K562 (cell line): ENCODE data around the gene RAB31. TPM values are rescaled to one million over a fixed set of nuclear protein-coding genes. Genes with fewer than 3 reads are reported as not detected.
A peak's percentile ranks its signal among the peaks of the same experiment; 100 is the strongest.

Experiments
- C11orf30 ChIP-seq: fragments of 450-650 bp; IDR thresholded peaks from 2 replicates; pipeline ENCODE4 v1.6.1; 2016; ENCODE audit warnings: low read depth, mild to moderate bottlenecking
- COPS2 ChIP-seq: fragments of 450-650 bp; conservative IDR thresholded peaks from 2 replicates; pipeline ENCODE4 v1.6.1; 2016; ENCODE audit warnings: mild to moderate bottlenecking, moderate library complexity
- ELF4 ChIP-seq: fragments of 450-650 bp; formaldehyde crosslinking; IDR thresholded peaks from 2 replicates; pipeline ENCODE4 v1.4.0; 2022; ENCODE audit warnings: missing genetic modification characterization
- HDAC3 ChIP-seq: fragments of 450-650 bp; IDR thresholded peaks from 2 replicates; pipeline ENCODE4 v1.6.1; 2018; ENCODE audit warnings: borderline replicate concordance, mild to moderate bottlenecking, moderate library complexity; ENCODE audit not compliant: partially characterized antibody
- HOXB6 ChIP-seq: fragments of 250-450 bp; sonication (Bioruptor Pico); IDR thresholded peaks from 2 replicates; pipeline ENCODE4 v1.5.1; 2022; ENCODE audit warnings: mild to moderate bottlenecking, borderline replicate concordance
- MCM2 ChIP-seq: fragments of 450-650 bp; IDR thresholded peaks from 2 replicates; pipeline ENCODE4 v1.6.1; 2017; ENCODE audit warnings: low read depth, mild to moderate bottlenecking
- MYNN ChIP-seq, 2 experiments: sonication (generic); formaldehyde crosslinking in 1 of 2; IDR thresholded peaks; 2 replicates each; pipeline versions ENCODE4 v1.5.0 to v1.6.1; 2016 to 2020; ENCODE audit warnings: antibody characterized with exemption in 1 of 2, missing genetic modification reagents in 1 of 2
- NFE2L1 ChIP-seq: fragments of 450-650 bp; IDR thresholded peaks from 2 replicates; pipeline ENCODE4 v1.6.1; 2016; ENCODE audit warnings: missing genetic modification characterization, low read depth, mild to moderate bottlenecking, missing compliant biosample characterization, moderate library complexity, borderline replicate concordance
- PCBP1 ChIP-seq: fragments of 200-400 bp; formaldehyde crosslinking; IDR thresholded peaks from 2 replicates; pipeline ENCODE4 v1.6.1; 2018; ENCODE audit warnings: mild to moderate bottlenecking, low read depth, low read length; ENCODE audit not compliant: poor library complexity, severe bottlenecking
- PHF8 ChIP-seq: fragments of 200-600 bp; sonication (generic); IDR thresholded peaks from 2 replicates; pipeline ENCODE4 v1.6.1; 2012; ENCODE audit warnings: mixed run types, mild to moderate bottlenecking, inconsistent platforms, low read length, moderate library complexity, borderline replicate concordance
- TAF9B ChIP-seq: fragments of 450-650 bp; IDR thresholded peaks from 2 replicates; pipeline ENCODE4 v1.6.1; 2018; ENCODE audit warnings: mild to moderate bottlenecking; ENCODE audit not compliant: partially characterized antibody
- TRIM28 ChIP-seq: fragments of 450-650 bp; IDR thresholded peaks from 2 replicates; pipeline ENCODE4 v1.6.1; 2017
- ZFP30 ChIP-seq: fragments of 250-450 bp; sonication (Bioruptor Pico); IDR thresholded peaks from 2 replicates; pipeline ENCODE4 v1.8.0; 2022; ENCODE audit warnings: moderate library complexity, mild to moderate bottlenecking, inconsistent platforms, borderline replicate concordance
- ZNF217 ChIP-seq: sonication (generic); formaldehyde crosslinking; IDR thresholded peaks from 2 replicates; pipeline ENCODE4 v1.8.0; 2022; ENCODE audit warnings: mild to moderate bottlenecking, missing genetic modification reagents
- ZNF316 ChIP-seq: fragments of 450-650 bp; IDR thresholded peaks from 2 replicates; pipeline ENCODE4 v1.6.1; 2016
- ZNF444 ChIP-seq: fragments of 250-450 bp; sonication (Bioruptor Pico); IDR thresholded peaks from 2 replicates; pipeline ENCODE4 v1.4.0; 2020; ENCODE audit warnings: mild to moderate bottlenecking, moderate library complexity
- ZNF445 ChIP-seq: fragments of 250-450 bp; sonication (Bioruptor Pico); IDR thresholded peaks from 2 replicates; pipeline ENCODE4 v1.4.0; 2020; ENCODE audit warnings: low read depth, mild to moderate bottlenecking, moderate library complexity
- polyA plus RNA-seq, 8 experiments: library from polyadenylated mRNA; depleted of rRNA in 4 of 8; stranded (reverse) in 5 of 8; unstranded in 3 of 8; fragments of >200 nt; fragmentation: Nextera tagmentation in 2 of 8; fragmentation: Illumina TruSeq in 1 of 8; extraction: Ambion mirVana in 2 of 8; extraction: Trizol in 1 of 8; gene quantifications; 2 replicates each; pipeline versions ENCODE4 v1.2.1 to v1.2.3, GENCODE V29; 2011 to 2014; ENCODE audit warnings: inconsistent platforms in 1 of 8, missing spikeins in 1 of 8
- total RNA-seq, 7 experiments: library from RNA; depleted of rRNA in 6 of 7; stranded (reverse); fragments of >200 nt in 6 of 7; fragmentation: Illumina TruSeq in 2 of 7; extraction: Trizol in 2 of 7; gene quantifications; 2 replicates each; pipeline versions ENCODE4 v1.2.1 to v1.2.3, GENCODE V29; 2011 to 2021; ENCODE audit warnings: low replicate concordance in 1 of 7
- TF ChIP-seq, protein P1 (sequence below): fragments of 250-450 bp; sonication (Bioruptor Pico); IDR thresholded peaks from 2 replicates; pipeline ENCODE4 v1.4.0; 2020; ENCODE audit warnings: mild to moderate bottlenecking, moderate library complexity, borderline replicate concordance
- TF ChIP-seq, protein P2 (sequence below): fragments of 250-450 bp; sonication (Bioruptor Pico); IDR thresholded peaks from 2 replicates; pipeline ENCODE4 v1.8.0; 2022; ENCODE audit warnings: moderate library complexity, mild to moderate bottlenecking, inconsistent platforms

Gene RAB31
- total and polyA plus RNA-seq, 9 of the 15 experiments (the other 6 are each of a cell fraction or from before 2014, with no cell fraction given) = 20.7 to 70.4 (median 41.3) TPM

DNA sequence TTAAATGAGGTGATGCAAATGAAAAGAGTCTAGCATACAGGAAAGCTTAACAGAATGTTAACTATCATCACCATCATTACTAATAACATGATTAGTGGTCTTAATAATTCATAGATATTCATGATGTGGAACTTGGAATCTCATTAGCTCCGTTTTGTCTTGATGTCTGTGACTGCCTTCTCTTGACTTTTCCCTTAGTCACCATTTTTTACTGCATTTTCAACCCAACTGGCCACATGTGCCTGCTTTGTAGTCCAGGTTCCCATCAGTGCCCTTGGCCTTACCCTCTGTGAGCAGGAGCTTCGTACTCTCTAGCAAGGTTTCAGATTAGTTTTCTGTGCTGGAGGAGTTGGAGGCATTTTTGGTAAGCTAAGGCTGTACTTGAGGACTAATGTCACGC is 47.0 kb downstream of the RAB31 start (continued):
- TF ChIP-seq PHF8 (no peak), ZNF445 (CRISPR knock-in tag) (no peak), ZFP30 (no peak), TRIM28 (no peak), HOXB6 (no peak), ZNF316 (peak; percentile 59), COPS2 (no peak), MYNN (IDR thresholded peaks at IDR 0.05) (no peak), MYNN (CRISPR knock-in tag; IDR thresholded peaks at IDR 0.05) (no peak), TAF9B (no peak), MCM2 (no peak), ZNF444 (CRISPR knock-in tag) (no peak), C11orf30 (peak; percentile 61; the same call in 1 of the 2 replicates), NFE2L1 (tag) (no peak), ZNF217 (CRISPR knock-in tag) (no peak), ELF4 (CRISPR knock-in tag) (no peak), PCBP1 (no peak), HDAC3 (no peak)
- TF ChIP-seq, protein P1, sequence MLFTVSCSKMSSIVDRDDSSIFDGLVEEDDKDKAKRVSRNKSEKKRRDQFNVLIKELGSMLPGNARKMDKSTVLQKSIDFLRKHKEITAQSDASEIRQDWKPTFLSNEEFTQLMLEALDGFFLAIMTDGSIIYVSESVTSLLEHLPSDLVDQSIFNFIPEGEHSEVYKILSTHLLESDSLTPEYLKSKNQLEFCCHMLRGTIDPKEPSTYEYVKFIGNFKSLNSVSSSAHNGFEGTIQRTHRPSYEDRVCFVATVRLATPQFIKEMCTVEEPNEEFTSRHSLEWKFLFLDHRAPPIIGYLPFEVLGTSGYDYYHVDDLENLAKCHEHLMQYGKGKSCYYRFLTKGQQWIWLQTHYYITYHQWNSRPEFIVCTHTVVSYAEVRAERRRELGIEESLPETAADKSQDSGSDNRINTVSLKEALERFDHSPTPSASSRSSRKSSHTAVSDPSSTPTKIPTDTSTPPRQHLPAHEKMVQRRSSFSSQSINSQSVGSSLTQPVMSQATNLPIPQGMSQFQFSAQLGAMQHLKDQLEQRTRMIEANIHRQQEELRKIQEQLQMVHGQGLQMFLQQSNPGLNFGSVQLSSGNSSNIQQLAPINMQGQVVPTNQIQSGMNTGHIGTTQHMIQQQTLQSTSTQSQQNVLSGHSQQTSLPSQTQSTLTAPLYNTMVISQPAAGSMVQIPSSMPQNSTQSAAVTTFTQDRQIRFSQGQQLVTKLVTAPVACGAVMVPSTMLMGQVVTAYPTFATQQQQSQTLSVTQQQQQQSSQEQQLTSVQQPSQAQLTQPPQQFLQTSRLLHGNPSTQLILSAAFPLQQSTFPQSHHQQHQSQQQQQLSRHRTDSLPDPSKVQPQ (CRISPR knock-in tag) = no peak
- TF ChIP-seq, protein P2, sequence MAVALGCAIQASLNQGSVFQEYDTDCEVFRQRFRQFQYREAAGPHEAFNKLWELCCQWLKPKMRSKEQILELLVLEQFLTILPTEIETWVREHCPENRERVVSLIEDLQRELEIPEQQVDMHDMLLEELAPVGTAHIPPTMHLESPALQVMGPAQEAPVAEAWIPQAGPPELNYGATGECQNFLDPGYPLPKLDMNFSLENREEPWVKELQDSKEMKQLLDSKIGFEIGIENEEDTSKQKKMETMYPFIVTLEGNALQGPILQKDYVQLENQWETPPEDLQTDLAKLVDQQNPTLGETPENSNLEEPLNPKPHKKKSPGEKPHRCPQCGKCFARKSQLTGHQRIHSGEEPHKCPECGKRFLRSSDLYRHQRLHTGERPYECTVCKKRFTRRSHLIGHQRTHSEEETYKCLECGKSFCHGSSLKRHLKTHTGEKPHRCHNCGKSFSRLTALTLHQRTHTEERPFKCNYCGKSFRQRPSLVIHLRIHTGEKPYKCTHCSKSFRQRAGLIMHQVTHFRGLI (CRISPR knock-in tag) = no peak
